Limb (tissue), 2 donors: ENCODE results near the gene LIMS2.

Experiments
- DNase-seq, 2 donors: peaks; one replicate each; pipeline ENCODE4 v3.0.0-alpha.2; 2016; ENCODE audit errors: extremely low spot score in 2 of 2

The LIMS2 gene

DNA sequence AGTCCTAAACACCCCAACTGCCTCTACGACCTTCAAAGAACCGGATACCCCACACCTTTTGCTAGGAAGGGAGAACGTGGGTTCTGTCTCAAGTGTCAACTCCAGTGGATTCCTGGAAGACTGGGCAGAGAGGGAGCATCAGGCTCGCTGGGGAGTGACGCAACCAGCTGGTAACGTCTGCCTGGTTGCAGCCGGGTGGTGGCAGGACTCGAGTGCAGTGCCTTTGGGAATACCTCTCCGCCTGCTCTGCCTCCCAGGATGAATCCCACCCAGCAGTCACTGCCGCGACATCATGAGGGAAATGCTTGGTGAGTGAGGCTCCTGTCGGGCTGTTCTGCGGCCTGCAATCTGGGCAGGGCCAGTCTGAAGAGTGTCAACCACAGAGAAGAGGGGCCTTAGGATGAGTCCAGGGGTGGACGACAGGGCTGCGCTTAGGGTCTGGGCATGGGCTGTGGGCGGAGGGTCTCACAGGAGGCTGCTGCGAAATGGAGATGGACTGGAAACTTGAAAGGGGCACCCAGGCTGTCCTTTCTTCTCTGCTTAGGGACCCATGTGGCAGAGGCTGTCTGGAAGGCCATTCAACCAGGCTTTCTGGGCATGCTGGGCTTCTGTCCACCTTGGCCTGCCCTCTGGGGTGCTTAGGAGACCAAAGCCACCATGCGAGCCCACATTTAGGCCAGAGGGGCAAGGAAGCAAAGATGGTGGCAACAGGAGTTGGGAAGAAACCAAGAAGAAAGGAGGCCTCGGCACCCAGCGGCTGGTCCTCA lies 16.5 kb downstream of the LIMS2 start:
- DNase-seq: no peak

DNA sequence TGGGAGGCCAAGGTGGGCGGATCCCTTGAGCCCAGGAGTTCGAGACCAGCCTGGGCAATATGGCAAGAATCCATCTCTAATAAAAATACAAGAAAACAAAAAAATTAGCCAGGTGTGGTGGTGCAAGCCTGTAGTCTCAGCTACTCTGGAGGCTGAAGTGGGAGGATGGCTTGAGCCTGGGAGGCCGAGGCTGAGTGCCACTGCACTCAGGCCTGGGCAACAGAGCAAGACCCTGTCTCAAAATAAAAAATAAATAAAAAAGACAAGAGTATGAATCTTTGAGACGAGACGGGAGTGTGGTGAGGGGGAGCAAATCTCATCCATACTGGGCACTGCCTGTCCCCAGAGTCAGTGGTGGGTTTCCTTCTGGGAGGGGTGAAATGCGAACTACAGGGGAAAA lies 17.2 kb downstream of the LIMS2 start:
- no peak for DNase-seq

DNA sequence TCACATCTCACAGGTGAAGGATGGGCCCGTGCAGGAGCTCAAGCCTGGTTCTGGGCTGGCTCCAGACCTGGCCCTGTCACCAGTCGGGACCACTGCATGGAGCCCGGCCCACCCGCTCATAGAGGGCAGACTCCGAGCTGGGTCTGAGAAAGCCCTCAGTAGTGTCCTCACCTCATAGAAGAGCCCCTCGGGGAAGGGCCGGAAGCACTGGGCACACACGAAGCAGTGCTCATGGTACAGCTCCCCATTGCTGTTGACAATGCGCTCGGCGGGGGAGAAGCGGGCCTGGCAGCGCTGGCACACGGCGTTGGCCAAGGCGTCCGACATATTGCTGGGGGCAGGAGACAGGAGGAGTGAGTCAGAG lies 18.1 kb downstream of the LIMS2 start:
- no peak for DNase-seq

DNA sequence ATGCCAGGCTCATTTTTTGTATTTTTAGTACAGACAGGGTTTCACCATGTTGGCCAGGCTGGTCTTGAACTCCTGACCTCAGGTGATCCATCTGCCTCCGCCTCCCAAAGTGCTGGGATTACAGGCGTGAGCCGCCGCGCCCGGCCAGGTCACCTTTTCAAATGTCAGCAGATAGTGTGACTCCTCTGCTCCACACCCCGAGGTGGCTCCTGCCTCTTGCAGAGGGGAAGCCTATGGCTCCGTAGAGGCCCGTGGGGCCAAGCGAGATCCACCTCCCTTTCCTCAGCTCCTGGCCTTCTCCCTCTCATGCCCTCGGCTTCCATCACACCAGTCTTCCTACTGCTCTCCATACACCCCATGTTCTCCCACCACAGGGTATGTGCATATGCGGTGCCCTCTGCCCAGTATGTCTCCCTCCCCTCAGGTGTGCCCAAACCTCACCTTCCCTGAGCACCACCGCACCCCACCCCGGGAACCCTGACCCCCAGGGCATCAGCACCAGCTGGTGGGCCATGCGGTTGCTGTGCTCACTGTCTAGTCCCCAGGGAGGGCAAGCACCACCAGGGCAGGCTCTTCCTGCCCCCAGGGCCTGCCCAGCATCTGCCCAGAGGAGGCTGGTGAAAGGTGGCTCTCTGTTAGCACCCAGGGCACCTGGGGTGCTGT lies 18.6 kb downstream of the LIMS2 start:
- no peak for DNase-seq

DNA sequence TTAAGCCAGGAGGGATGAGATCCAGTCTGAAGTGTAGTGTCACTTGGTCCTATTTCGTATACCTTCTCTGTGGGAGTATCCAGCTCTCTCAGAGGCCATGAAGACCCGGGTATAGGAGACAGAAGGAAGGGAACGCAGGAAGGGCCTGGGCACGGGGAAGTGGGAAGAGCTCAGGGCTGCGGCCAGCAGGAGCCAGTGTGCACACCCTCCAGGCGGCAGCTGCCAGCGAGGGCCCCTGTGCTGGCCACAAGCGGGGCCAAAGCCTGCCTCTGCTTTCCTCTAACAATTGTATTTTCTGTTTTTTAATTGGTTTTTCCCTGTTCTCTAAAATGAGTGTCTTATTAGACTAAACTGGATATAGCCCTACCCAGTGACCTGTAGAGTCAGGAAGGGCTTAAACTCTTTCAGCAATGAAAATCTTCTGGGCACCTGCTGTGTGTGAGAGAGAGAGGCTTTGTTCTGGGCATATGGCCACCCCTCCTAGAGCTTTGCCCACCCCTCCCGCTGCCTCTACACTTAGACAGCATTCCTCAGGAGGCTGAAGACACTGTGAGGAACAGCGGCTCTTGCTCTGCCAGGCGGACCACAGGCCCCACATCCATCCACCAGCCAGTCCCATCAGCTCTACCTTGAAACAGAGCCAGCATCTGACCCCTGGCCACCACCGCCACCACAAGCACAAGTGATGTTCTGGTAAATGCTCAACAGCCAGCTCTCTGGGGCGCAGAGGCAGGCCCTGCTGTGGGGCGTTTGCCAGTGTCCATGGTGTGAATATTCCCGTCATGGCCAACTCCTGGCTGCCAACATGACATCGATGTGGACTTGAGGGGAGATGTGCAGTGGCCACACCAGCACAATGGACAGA lies 19.9 kb downstream of the LIMS2 start:
- no peak for DNase-seq

DNA sequence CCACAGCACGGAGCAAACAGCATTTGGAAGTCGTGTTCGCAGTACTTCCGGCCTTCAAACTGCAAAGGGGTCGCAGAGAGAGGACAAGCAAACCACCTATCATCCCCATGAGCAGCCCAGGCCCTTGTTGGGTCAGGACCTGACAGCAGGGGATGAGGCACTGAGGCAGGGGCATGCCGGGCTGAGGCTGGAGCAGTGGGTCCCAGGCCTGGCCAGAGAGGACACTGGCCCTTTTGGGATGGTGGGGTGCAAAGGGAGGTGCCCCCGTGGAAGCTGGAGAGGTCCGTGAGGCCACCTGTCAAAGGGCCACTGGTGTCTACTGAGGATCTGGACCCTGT lies 20.5 kb downstream of the LIMS2 start:
- no peak for DNase-seq

DNA sequence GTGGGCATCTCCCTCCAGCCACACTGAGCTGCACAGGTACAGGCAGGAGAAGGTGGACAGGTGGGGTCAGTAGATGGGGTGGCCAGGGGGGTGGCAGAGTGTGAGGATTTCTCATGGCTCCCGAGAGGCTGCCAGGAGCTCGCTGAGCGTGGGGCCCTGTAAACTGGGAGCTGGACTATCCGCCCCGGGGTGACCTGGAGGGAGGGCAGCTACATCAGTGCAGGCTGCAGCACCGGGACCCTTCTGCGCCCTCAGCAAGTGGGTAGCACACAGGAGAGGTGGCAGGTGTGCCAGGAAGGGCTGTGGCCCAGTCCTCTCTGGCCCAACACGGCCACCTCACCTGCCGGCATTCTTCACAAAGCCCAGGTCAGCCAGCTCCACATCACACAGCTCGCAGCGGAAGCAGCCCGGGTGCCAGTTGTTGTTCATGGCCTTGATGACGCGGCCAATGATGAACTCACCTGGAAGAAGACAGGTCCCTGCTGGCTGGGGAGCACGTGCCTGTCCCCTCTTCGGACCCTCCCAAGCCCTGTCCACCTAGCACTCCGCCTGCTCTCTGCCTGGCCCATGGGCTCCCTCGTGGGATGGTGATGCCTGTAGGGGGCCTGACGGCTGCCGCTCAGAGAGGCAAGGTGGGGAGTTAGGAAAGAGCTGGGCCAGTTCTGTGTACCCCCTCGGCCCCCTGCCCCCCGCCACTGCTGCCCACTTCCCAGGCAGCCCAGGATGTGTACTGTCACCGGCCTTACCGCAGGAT lies 21.1 kb downstream of the LIMS2 start:
- no peak for DNase-seq

DNA sequence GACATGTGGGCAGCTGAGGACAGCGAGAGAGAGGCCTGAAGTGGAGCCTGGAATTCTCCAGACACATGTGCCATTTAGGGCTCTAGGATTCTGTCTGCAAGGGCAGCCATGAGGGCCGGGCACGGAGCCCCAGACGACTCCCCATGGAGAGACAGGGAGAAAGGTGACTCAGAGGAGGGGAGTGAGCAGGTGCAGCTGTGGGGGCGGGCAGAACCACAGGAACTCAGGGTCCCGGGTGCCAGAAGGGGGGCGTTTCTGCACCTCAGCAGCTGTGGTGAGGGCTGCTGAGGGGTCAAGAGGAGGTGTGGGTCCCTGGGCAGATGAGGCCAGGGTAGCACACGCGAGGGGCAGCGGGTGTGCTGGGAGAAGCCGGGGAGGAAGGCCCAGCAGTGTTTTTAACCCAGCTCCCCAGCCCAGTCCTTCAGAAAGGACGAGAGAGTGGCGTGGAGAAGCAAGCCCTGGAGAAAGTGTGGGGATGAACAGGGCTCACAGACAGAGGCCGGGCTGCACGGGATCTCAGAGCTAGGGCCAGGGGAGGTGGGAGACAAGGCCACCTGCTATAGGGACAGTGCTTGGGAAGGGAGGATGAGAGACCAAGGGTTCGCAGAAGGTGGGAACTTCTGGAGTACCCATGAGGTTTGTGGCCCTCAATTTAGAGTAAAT lies 21.8 kb downstream of the LIMS2 start:
- no peak for DNase-seq

DNA sequence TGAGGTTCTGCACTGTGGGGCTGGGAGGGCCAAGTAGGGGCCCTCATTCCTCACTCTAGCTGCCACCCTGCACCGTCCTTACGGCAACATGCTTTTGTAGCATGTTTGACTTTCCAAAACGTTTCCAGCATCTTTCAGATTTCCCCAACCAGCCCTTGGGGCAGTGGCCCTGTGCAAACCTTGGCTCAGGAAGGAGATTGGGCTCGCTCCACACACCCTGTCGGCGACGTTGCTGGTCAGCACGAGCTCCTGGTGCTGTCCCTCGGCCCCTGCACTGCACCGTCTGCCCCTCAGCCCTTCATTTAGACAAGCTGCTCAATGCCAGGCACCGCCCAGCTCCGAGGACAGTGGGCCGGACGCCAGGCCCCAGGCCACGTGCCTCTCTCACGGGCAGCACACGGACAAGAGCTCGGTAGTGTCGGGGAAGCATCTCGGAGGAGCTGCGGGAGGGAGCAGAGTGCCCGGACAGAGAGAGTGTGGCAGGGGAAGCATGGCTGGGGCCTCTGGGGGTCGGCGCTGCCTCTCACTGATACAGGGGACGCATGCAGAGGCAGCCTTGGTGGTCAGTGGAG lies 22.5 kb downstream of the LIMS2 start:
- no peak for DNase-seq

DNA sequence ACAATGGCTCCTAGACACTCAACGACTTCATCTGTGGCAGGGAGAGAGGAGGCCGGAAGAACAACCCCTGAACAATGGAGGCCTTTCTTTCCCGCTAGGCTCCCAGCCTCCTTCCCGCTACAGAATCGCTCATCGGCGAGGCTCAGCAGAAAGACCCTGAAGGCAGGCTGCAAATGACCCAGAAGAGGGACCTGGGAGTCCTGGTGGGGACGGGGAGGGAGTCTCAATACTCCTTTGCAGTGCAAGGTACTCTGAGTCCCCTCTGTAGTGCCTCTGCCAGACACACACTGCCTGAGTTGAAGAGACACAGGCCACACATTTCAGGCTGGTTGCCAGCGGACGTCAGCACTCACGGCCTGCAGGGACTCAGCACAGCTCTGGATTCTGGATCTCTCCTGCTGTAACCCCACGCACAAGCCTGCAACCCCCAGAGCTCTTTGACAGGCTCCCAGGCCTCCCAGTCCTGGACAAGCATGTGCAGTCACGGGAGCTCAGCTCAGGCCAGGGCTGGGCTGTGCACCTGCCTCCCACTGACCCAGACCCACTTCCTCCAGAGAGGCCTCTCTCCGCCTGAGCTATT lies 23.3 kb downstream of the LIMS2 start:
- DNase-seq: peak; percentile 39 to 78

DNA sequence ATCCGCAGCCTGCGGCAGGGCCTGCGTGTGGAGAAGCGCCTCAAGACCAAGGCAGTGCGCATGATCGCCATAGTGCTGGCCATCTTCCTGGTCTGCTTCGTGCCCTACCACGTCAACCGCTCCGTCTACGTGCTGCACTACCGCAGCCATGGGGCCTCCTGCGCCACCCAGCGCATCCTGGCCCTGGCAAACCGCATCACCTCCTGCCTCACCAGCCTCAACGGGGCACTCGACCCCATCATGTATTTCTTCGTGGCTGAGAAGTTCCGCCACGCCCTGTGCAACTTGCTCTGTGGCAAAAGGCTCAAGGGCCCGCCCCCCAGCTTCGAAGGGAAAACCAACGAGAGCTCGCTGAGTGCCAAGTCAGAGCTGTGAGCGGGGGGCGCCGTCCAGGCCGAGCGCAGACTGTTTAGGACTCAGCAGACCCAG lies 23.9 kb downstream of the LIMS2 start:
- DNase-seq: no peak

DNA sequence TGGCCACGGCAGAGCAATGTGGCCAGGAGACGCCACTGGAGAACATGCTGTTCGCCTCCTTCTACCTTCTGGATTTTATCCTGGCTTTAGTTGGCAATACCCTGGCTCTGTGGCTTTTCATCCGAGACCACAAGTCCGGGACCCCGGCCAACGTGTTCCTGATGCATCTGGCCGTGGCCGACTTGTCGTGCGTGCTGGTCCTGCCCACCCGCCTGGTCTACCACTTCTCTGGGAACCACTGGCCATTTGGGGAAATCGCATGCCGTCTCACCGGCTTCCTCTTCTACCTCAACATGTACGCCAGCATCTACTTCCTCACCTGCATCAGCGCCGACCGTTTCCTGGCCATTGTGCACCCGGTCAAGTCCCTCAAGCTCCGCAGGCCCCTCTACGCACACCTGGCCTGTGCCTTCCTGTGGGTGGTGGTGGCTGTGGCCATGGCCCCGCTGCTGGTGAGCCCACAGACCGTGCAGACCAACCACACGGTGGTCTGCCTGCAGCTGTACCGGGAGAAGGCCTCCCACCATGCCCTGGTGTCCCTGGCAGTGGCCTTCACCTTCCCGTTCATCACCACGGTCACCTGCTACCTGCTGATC lies 24.4 kb downstream of the LIMS2 start:
- DNase-seq: no peak

DNA sequence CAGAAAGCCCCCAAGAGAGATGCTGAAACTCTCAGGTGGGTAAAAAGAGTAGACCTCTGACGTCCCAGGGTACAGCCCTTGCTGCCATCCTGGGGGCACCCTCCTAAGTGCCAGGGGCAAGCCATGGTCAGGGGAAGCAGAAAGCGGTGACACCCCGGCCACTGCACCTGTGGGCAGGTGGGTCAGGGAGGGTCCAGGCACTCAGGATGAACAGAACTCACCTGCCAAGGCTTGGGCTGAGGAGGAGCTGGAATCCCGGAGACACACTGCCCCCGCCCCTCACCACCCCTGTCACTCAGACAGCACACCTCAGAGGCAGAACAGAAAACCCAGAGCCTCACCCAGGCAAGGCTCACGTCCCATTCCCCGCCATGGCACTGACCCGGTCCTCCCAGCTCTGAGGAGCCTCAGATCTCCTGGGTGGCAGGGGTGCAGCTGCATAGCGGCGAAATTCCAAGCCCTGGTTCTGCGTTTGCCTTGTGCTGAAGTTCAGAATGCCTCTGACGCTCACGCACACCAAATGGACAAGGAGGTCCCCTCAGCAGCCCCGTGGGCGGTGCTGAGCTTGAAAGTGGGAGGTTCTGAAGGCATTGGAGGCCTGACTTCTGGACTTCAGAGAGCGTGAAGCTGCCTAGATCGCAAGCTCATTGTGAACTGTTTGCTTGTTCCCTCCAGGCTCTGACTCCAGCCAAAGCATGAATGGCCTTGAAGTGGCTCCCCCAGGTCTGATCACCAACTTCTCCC lies 25.1 kb downstream of the LIMS2 start:
- no peak for DNase-seq

DNA sequence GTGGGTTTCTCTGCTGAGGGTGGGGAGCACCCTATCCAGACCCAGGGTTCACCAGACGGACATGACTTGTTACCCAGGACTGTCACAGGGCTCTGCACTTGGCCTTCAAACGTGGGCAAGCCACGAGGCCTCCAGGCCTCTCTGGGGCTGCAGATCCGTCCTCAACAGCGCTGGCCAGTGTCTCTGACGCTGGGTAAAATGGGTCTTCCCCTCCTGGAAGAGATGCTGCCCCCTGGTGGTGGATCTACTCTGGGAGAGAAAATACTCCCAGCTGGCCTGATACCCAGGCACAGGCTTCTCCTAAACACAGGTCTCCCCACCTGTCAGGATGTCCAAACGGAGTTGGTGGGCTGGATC lies 25.7 kb downstream of the LIMS2 start:
- DNase-seq: peak; percentile 43 to 81

DNA sequence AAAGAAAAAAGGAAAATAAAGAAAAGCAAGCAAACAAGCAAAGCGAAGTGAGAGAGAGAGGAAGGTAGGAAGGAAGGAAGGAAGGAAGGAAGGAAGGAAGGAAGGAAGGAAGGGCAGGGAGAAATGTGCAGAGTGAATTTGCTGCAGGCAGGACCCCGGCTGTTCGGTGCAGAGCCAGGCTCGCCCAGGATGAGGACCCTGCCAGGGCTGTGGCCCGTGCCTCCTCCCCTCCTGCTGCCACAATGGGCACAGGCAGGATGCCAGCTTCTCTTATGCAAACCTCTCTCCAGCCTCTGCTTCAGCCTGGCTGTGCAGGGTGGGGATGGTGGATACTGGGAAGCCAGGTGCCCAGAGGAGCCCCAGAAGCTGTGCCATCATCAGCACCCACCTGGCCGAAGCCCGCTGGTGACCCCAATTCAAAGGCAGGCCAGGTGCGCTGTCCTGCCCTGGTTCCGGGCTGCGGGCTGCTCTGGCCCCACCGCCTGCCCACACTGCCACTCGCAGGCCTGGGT lies 26.2 kb downstream of the LIMS2 start:
- DNase-seq: no peak

DNA sequence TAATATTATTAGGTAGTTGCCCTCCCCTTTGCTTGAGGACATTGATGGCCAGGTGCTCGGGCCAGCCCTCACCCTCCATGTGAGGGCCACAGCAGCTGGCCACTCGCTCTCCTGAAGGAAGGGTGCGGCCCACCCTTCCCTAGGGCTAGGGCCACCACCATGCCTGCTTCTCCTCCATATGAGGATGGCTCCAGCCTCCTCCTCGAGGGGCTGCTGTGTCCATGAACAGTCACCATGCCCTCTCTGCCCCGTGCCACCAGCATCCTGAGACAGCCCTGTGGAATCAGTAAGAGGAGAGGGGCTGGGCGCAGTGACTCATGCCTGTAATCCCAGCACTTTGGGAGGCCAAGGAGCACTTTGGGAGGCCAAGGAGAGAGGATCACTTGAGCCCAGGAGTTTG lies 27.0 kb downstream of the LIMS2 start:
- DNase-seq: no peak

DNA sequence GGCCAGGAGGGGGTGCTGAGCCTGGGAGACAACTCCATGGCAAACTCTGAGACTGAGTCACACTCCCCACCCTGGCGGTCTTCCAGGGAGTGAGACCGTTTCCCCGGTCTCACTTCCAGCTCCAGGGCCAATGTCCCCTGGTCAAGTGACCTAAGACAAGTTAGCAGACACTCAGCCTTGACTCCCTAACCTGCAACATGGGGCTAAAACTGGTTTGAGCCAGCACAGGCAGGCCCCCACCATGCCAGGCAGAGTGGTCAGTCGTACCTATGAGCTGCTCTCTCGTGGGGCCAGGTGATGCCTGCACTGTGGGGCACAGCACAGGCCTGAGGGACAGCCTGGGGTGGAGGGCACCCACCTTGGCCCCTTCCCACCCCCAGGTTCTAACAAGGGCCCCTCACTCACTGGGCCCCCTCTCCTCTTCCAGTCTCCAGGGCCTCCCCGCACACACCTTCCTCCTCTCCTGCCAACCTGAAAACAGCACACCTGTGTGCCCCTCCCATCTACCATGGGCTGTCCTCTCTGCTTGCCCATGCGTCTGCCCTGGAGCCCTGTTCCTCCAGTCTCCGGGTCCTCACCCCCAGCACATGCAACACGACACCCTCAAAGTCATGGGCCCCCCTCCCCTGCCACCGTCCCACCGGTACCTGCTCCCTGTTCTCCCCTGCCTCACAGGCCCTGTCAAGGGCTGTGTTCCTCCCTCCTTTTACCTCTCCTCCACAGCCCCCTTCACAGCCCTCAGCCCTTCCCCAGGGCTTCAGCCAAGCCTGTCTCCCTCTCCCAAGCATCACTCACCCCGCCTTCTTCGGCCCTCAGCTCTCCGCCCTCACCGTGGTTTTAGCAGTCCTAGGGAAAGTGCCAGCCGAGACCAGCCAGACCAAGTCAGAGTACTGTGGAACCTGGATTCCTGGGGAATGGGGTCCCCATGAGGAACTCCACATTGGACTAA lies 27.8 kb downstream of the LIMS2 start:
- DNase-seq: no peak
